Activated naive CD4-positive, alpha-beta T cell treated with anti-CD3 and anti-CD28 coated beads, Interleukin-2, amount 10 ng/mL, durations not matched to agents 7 days and 5 days (primary cell): ENCODE results near the gene MYO1G.

Source experiments
- CTCF ChIA-PET: fragments of 350-600 bp; sonication (Branson Sonifier 250); formaldehyde crosslinking; loops from one replicate; lab custom pipeline; 2021; ENCODE audit warnings: antibody characterized with exemption; lab: Charles Lee
- DNase-seq: peaks from one replicate; pipeline ENCODE4 v3.0.0-alpha.2; 2020
- H3K27ac Mint-ChIP-seq: one replicate; pipeline ENCODE4 v1.8.0; 2021; ENCODE audit warnings: mild to moderate bottlenecking, moderate library complexity, mixed read lengths
- H3K27me3 Mint-ChIP-seq: one replicate; pipeline ENCODE4 v1.8.0; 2021; ENCODE audit warnings: mild to moderate bottlenecking, mixed read lengths
- H3K36me3 Mint-ChIP-seq: one replicate; pipeline ENCODE4 v1.8.0; 2021; ENCODE audit warnings: mixed read lengths
- H3K4me1 Mint-ChIP-seq: one replicate; pipeline ENCODE4 v1.8.0; 2021; ENCODE audit warnings: mixed read lengths
- H3K4me3 Mint-ChIP-seq: one replicate; pipeline ENCODE4 v1.8.0; 2021; ENCODE audit warnings: mild to moderate bottlenecking, moderate library complexity, mixed read lengths
- H3K9me3 Mint-ChIP-seq: one replicate; pipeline ENCODE4 v1.8.0; 2021; ENCODE audit warnings: mixed read lengths

MYO1G gene

GRCh38 chr7:44964384-44964830, 14.4 kb downstream of the MYO1G start:
- peaks cover 17% of the 10 kb centered on the region for H3K4me1 Mint-ChIP-seq
- H3K27me3 Mint-ChIP-seq: no peaks in the 10 kb centered on the region
- no peaks in the 10 kb centered on the region for H3K9me3 Mint-ChIP-seq
- peaks cover 55% of the 10 kb centered on the region for H3K36me3 Mint-ChIP-seq
- CTCF ChIA-PET: interaction anchor here (0.9 to 2.0 kb wide), 3 partner anchors 10 to 171 kb away, joined by 3 to 8 read pairs (median 7); no protein-coding TSS in a partner anchor
- DNase-seq: peak; percentile 30
- H3K27ac Mint-ChIP-seq: no peak overlapping the region
- no peak overlapping the region for H3K4me3 Mint-ChIP-seq

DNA sequence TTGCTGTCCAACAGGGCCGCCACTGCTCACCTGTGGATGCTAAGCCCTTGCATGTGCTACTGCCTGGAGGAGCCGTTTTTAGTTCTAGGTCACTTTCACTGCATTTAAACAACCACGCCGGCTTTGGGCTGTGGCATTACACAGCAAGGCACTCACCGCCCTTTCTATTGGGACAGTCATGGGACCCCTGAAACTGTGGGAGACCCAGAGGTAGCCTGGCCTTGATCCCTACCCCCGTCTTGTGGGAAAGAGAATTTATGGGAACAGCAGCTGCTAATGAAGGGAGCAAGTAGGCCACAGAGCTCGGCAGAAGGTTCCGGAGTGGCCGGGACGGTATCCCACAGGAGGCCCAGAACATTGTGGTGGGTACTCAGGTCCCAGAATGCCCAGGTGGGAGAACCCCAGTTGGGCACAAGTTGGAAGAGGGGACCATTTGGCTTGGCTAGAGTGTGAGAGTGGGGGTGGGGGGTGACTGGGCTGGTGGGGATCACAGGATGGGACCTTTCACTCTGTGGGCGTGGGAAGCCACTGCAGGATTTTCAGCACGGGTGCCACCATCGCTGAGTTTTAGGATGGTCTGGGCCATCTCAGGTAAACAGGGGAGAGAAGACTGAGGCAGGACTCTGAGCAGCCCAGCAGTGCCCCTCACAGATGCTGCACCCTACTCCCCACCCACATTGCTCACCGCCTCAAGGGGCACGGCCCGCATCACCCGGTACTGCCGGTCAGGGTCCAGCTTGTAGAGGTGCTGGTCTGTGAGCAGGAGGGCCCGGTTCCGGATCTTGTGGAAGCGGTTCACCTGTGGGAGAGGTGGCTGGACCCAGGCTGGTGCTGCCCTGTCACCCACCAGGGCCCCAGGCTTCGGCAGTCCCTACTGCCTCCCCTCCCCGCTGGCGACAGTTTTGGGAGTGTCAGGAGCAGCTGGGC, 15.2 kb downstream of the MYO1G start:
- Mint-ChIP-seq H3K4me3 (no peak overlapping the region), H3K4me1 (peaks cover 22% of the 10 kb centered on the region), H3K27me3 (no peaks in the 10 kb centered on the region), H3K36me3 (peaks cover 48% of the 10 kb centered on the region), H3K27ac (peak overlapping the region; percentile 52), H3K9me3 (no peaks in the 10 kb centered on the region)
- CTCF ChIA-PET: interaction anchor here (0.8 to 2.0 kb wide), 4 partner anchors 10 to 172 kb away, joined by 3 to 8 read pairs (median 6); no protein-coding TSS in a partner anchor
- DNase-seq: no peak

DNA sequence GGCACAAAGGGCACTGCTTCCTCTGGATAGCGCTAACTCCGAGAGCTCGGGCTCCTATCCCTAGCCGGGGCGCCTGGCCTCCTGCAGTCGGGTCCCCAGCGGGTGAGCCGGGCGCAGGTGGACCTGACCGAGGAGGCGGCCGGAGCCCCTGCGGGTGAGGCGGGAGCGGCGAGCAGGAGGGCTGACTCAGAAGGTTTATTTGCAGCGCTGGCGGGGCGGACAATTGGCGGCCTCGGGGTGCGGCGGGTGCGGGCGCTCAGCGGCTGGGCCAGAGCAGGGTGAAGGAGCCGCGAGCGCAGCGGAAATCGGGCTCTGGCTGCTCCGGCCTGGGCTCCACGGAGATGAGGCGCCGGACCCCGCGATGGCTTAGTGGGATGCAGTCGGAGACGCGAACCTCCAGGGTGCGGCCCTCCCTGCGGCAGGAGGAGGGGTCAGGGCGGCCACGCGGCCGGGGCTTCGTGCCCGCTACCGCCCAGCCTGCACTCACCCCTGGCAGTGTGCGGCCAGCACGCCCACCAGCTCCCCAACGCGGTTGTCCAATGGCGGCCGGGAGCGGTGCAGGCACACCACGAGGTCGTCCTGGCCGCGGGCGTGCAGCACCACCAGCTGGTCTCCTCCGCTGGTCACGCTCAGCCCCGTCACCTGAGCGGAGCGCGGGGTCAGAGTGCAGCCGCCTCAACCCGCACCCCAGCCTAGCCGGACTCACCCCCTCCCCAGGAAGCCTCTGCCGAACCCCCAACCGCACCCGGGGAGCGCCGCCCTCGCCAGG, 16.1 kb downstream of the MYO1G start:
- no peak for DNase-seq
- H3K27ac Mint-ChIP-seq: no peak overlapping the region
- H3K9me3 Mint-ChIP-seq: no peaks in the 10 kb centered on the region
- no peak overlapping the region for H3K4me3 Mint-ChIP-seq
- no peaks in the 10 kb centered on the region for H3K27me3 Mint-ChIP-seq
- peaks cover 40% of the 10 kb centered on the region for H3K36me3 Mint-ChIP-seq
- CTCF ChIA-PET: interaction anchor here (0.8 kb wide), 1 partner anchor 11 kb away, joined by 4 read pairs; no protein-coding TSS in a partner anchor
- H3K4me1 Mint-ChIP-seq: peaks cover 20% of the 10 kb centered on the region

GRCh38 chr7:44961844-44962482, 16.9 kb downstream of the MYO1G start:
- no peaks in the 10 kb centered on the region for H3K9me3 Mint-ChIP-seq
- H3K4me1 Mint-ChIP-seq: peaks cover 20% of the 10 kb centered on the region
- H3K27me3 Mint-ChIP-seq: no peaks in the 10 kb centered on the region
- CTCF ChIA-PET: interaction anchor here (0.7 to 1.1 kb wide), 2 partner anchors 12 to 156 kb away, joined by 3 read pairs; no protein-coding TSS in a partner anchor
- H3K4me3 Mint-ChIP-seq: no peak overlapping the region
- no peak for DNase-seq
- no peak overlapping the region for H3K27ac Mint-ChIP-seq
- H3K36me3 Mint-ChIP-seq: peaks cover 34% of the 10 kb centered on the region

- H3K9me3 Mint-ChIP-seq: no peaks in the 10 kb centered on the region
- no peak overlapping the region for H3K4me3 Mint-ChIP-seq
- peak overlapping the region; percentile 43 for H3K27ac Mint-ChIP-seq
- H3K27me3 Mint-ChIP-seq: peaks cover 1% of the 10 kb centered on the region
- CTCF ChIA-PET: interaction anchor here (0.7 kb wide), 1 partner anchor 13 kb away, joined by 7 read pairs; no protein-coding TSS in a partner anchor
- H3K36me3 Mint-ChIP-seq: peaks cover 21% of the 10 kb centered on the region
- DNase-seq: no peak
- peaks cover 20% of the 10 kb centered on the region for H3K4me1 Mint-ChIP-seq
These were observed 18.7 kb downstream of the MYO1G start for GRCh38 chr7:44960011-44960580.

- peak overlapping the region; percentile 62 for H3K27ac Mint-ChIP-seq
- peaks cover 7% of the 10 kb centered on the region for H3K27me3 Mint-ChIP-seq
- peaks cover 20% of the 10 kb centered on the region for H3K4me1 Mint-ChIP-seq
- no peaks in the 10 kb centered on the region for H3K9me3 Mint-ChIP-seq
- H3K4me3 Mint-ChIP-seq: no peak overlapping the region
- CTCF ChIA-PET: no interaction called here
- DNase-seq: peak; percentile 52
- peaks cover 18% of the 10 kb centered on the region for H3K36me3 Mint-ChIP-seq
These were observed 19.3 kb downstream of the MYO1G start for GRCh38 chr7:44959433-44959951.

GRCh38 chr7:44958645-44959344, 20.0 kb downstream of the MYO1G start:
- Mint-ChIP-seq H3K9me3 (no peaks in the 10 kb centered on the region), H3K4me3 (no peak overlapping the region), H3K4me1 (peaks cover 20% of the 10 kb centered on the region), H3K27ac (peak overlapping the region; percentile 80), H3K27me3 (peaks cover 12% of the 10 kb centered on the region), H3K36me3 (peaks cover 13% of the 10 kb centered on the region)
- no peak for DNase-seq
- CTCF ChIA-PET: no interaction called here

DNA sequence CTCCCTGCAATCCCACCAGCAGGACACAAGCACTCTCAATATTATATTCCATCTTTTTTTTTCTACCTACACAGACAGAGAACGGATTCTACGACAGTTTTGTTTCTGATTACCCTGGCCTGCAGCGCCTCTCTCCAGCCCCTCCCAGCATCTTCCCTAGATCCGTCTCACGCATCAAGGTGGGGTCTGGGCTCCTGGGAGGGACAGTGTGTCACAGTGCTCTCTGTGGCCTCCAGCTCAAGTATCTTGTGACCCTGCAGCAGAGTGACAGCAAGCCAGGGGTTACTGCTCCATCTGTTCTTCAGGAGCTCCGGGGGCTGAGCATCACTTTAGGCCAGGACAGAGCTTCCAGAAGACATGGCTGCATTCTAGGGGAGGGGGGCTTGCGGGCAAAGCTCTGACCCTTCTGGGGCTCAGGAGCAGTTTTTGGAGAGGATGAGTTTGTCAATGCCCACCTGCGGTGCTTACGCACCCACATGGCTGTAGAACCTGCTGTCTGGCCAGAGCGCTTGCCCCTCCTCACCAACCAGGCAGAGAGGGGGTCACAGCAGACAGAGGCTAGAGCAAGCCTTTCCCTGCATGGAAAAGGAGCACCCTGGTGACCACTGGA, 22.6 kb downstream of the MYO1G start:
- Mint-ChIP-seq H3K4me3 (no peak overlapping the region), H3K27ac (no peak overlapping the region), H3K9me3 (no peaks in the 10 kb centered on the region), H3K27me3 (peaks cover 28% of the 10 kb centered on the region), H3K36me3 (peaks cover 6% of the 10 kb centered on the region), H3K4me1 (peaks cover 17% of the 10 kb centered on the region)
- no peak for DNase-seq
- CTCF ChIA-PET: interaction anchor here (2.4 kb wide), 1 partner anchor 16 kb away, joined by 5 read pairs; no protein-coding TSS in a partner anchor

- CTCF ChIA-PET: interaction anchor here (2.4 kb wide), 1 partner anchor 17 kb away, joined by 5 read pairs; no protein-coding TSS in a partner anchor
- peaks cover 6% of the 10 kb centered on the region for H3K36me3 Mint-ChIP-seq
- H3K4me1 Mint-ChIP-seq: peaks cover 17% of the 10 kb centered on the region
- H3K4me3 Mint-ChIP-seq: no peak overlapping the region
- no peak overlapping the region for H3K27ac Mint-ChIP-seq
- H3K9me3 Mint-ChIP-seq: no peaks in the 10 kb centered on the region
- no peak for DNase-seq
- peaks cover 33% of the 10 kb centered on the region for H3K27me3 Mint-ChIP-seq
These were observed 23.1 kb downstream of the MYO1G start for GRCh38 chr7:44955733-44956132.

DNA sequence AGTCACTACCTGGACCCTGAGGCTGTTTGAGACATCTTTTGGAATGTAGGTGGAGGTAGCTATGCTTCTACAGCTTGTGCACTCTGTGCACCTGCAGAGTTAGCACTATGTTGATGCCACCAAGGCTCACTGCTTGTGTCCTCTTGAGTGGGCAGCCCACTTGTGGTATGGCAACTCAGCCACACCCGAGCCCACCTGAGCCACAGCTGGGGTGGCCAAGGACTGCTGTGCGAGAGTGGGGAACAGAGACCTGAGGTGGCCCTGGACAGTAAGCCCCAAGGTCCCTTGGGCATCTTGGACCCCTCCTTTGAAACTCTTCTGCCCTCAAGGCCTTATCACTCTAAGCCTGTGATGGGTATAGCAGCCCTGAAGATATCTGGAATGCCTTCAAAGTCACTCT, 25.7 kb downstream of the MYO1G start:
- no peaks in the 10 kb centered on the region for H3K4me1 Mint-ChIP-seq
- H3K27ac Mint-ChIP-seq: no peak overlapping the region
- H3K27me3 Mint-ChIP-seq: peaks cover 52% of the 10 kb centered on the region
- no peak for DNase-seq
- CTCF ChIA-PET: interaction anchor here (1.1 kb wide), 1 partner anchor 20 kb away, joined by 4 read pairs; no protein-coding TSS in a partner anchor
- H3K4me3 Mint-ChIP-seq: no peak overlapping the region
- H3K36me3 Mint-ChIP-seq: no peaks in the 10 kb centered on the region
- no peaks in the 10 kb centered on the region for H3K9me3 Mint-ChIP-seq

GRCh38 chr7:44949303-44949702, 29.5 kb downstream of the MYO1G start:
- Mint-ChIP-seq H3K27ac (no peak overlapping the region), H3K36me3 (no peaks in the 10 kb centered on the region), H3K4me3 (no peak overlapping the region), H3K27me3 (peaks cover 54% of the 10 kb centered on the region), H3K9me3 (no peaks in the 10 kb centered on the region), H3K4me1 (no peaks in the 10 kb centered on the region)
- DNase-seq: no peak
- CTCF ChIA-PET: interaction anchor here (1.8 kb wide), 1 partner anchor 187 kb away, joined by 6 read pairs; no protein-coding TSS in a partner anchor

DNA sequence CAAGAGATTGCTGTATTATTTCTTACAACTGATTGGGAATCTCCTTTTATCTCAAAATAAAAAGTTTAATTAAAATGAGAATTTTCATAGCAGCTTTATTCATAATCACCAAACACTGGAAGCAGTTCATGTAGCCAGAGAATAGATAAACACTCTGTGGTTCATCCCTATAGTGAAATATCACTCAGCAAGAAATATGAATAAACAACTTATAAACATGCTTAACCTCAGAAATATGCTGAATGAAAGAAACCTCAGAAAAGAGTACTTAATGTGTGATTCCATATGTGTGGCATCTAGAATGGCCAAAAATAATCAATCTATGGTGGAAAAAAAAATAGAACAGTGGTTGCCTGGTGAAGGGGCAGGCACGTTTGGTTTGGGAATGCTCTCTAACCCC, 33.3 kb downstream of the MYO1G start:
- Mint-ChIP-seq H3K9me3 (no peaks in the 10 kb centered on the region), H3K27ac (no peak overlapping the region), H3K4me1 (no peaks in the 10 kb centered on the region), H3K27me3 (peaks cover 47% of the 10 kb centered on the region), H3K36me3 (no peaks in the 10 kb centered on the region), H3K4me3 (no peak overlapping the region)
- CTCF ChIA-PET: no interaction called here
- DNase-seq: no peak
